Mesenchymal stem cell (in vitro differentiated cells and primary cell): ENCODE data around the gene TRPV5.

Source experiments
- DNase-seq: peaks from one replicate; pipeline ENCODE4 v3.0.0-alpha.2; 2013
- H2AFZ ChIP-seq: one replicate; pipeline ENCODE4 v1.6.1; 2013; ENCODE audit warnings: low read depth, mild to moderate bottlenecking, control low read depth, inconsistent platforms, low read length, moderate library complexity
- H2AK5ac ChIP-seq: 2 replicates; pipeline ENCODE4 v1.6.1; 2013; ENCODE audit warnings: low read length, moderate library complexity, mild to moderate bottlenecking, inconsistent platforms; ENCODE audit not compliant: severe bottlenecking
- H2BK120ac ChIP-seq: one replicate; pipeline ENCODE4 v1.6.1; 2013; ENCODE audit warnings: low read depth, mild to moderate bottlenecking, inconsistent platforms, low read length, moderate library complexity
- H2BK12ac ChIP-seq, 2 experiments: one replicate each; pipeline ENCODE4 v1.6.1; 2013; ENCODE audit warnings: inconsistent platforms in 2 of 2, low read length in 2 of 2, mild to moderate bottlenecking in 2 of 2, moderate library complexity in 2 of 2, control low read depth in 1 of 2
- H2BK15ac ChIP-seq: one replicate; pipeline ENCODE4 v1.6.1; 2013; ENCODE audit warnings: mild to moderate bottlenecking, low read depth, inconsistent platforms; ENCODE audit not compliant: poor library complexity, severe bottlenecking
- H2BK5ac ChIP-seq: 2 replicates; pipeline ENCODE4 v1.6.1; 2013; ENCODE audit warnings: low read depth, mild to moderate bottlenecking, low read length, control low read depth, inconsistent platforms; ENCODE audit not compliant: poor library complexity, severe bottlenecking
- H3K14ac ChIP-seq, 2 experiments: one replicate each; pipeline ENCODE4 v1.6.1; 2013; ENCODE audit warnings: inconsistent platforms in 2 of 2, low read length in 2 of 2, control low read depth in 1 of 2, mild to moderate bottlenecking in 1 of 2, moderate library complexity in 1 of 2
- H3K18ac ChIP-seq, 2 experiments: one replicate each; pipeline ENCODE4 v1.6.1; 2013; ENCODE audit warnings: inconsistent platforms in 2 of 2, low read length in 2 of 2, control low read depth in 1 of 2, low read depth in 1 of 2, mild to moderate bottlenecking in 1 of 2
- H3K23ac ChIP-seq, 2 experiments: one replicate each; pipeline ENCODE4 v1.6.1; 2013; ENCODE audit warnings: inconsistent platforms in 2 of 2, low read length in 2 of 2, mild to moderate bottlenecking in 2 of 2, moderate library complexity in 2 of 2, control low read depth in 1 of 2
- H3K27ac ChIP-seq: 2 replicates; pipeline ENCODE4 v1.5.1; 2013; ENCODE audit warnings: mild to moderate bottlenecking, moderate library complexity, low read length, control low read depth, inconsistent platforms; ENCODE audit not compliant: poor library complexity, severe bottlenecking
- H3K27me3 ChIP-seq, 2 experiments: 2 replicates each; pipeline versions ENCODE4 v1.6.1 to v1.7.0; 2013; ENCODE audit warnings: low read length in 2 of 2, mild to moderate bottlenecking in 2 of 2, moderate library complexity in 2 of 2, control low read depth in 1 of 2, inconsistent platforms in 1 of 2; ENCODE audit not compliant: control insufficient read depth in 1 of 2, insufficient read depth in 1 of 2
- H3K36me3 ChIP-seq, 2 experiments: 2 replicates each; pipeline versions ENCODE4 v1.6.1 to v1.7.0; 2013; ENCODE audit warnings: low read length in 2 of 2, control low read depth in 1 of 2, inconsistent platforms in 1 of 2, low read depth in 1 of 2, mild to moderate bottlenecking in 1 of 2; ENCODE audit not compliant: insufficient read depth in 2 of 2, control insufficient read depth in 1 of 2
- H3K4ac ChIP-seq, 2 experiments: one replicate each; pipeline ENCODE4 v1.6.1; 2013; ENCODE audit warnings: inconsistent platforms in 2 of 2, low read length in 2 of 2, mild to moderate bottlenecking in 2 of 2, moderate library complexity in 2 of 2, control low read depth in 1 of 2, low read depth in 1 of 2
- H3K4me1 ChIP-seq: 2 replicates; pipeline ENCODE4 v1.6.1; 2013; ENCODE audit warnings: low read depth, low read length, control low read depth; ENCODE audit not compliant: control insufficient read depth, insufficient read depth
- H3K4me2 ChIP-seq: 2 replicates; pipeline ENCODE4 v1.6.1; 2013; ENCODE audit warnings: low read length, mild to moderate bottlenecking, inconsistent platforms; ENCODE audit not compliant: poor library complexity, severe bottlenecking
- H3K4me3 ChIP-seq, 2 experiments: 2 replicates each; pipeline versions ENCODE4 v1.5.1 to v1.7.0; 2013; ENCODE audit warnings: low read length in 2 of 2, mild to moderate bottlenecking in 2 of 2, control low read depth in 1 of 2, low read depth in 1 of 2; ENCODE audit not compliant: insufficient read depth in 1 of 2
- H3K79me1 ChIP-seq: replicated peaks from 2 replicates; pipeline ENCODE4 v1.6.1; 2013; ENCODE audit warnings: mild to moderate bottlenecking, control low read depth, low read length, inconsistent platforms; ENCODE audit not compliant: poor library complexity, severe bottlenecking
- H3K9ac ChIP-seq: 2 replicates; pipeline ENCODE4 v1.7.0; 2013; ENCODE audit warnings: mild to moderate bottlenecking, low read length, moderate library complexity
- H3K9me3 ChIP-seq: 2 replicates; pipeline ENCODE4 v1.7.0; 2013; ENCODE audit warnings: mild to moderate bottlenecking, low read length; ENCODE audit not compliant: control insufficient read depth
- H4K8ac ChIP-seq: one replicate; pipeline ENCODE4 v1.6.1; 2013; ENCODE audit warnings: inconsistent platforms, mild to moderate bottlenecking, low read length, moderate library complexity
- H4K91ac ChIP-seq: one replicate; pipeline ENCODE4 v1.6.1; 2013; ENCODE audit warnings: mild to moderate bottlenecking, low read length, inconsistent platforms
- WGBS: methylation state at CpG from one replicate; pipeline ENCODE4 v1.1.7; 2013; ENCODE audit warnings: mixed read lengths; 5-methylcytosine and 5-hydroxymethylcytosine counted together

TRPV5 gene

GRCh38 chr7:142883571-142884285 is 49.8 kb downstream of the TRPV5 start:
- no peak overlapping the region for H3K4me3 ChIP-seq
- H3K9ac ChIP-seq = no peak overlapping the region
- H3K79me1 ChIP-seq = no peaks in the 10 kb centered on the region
- no peak overlapping the region for H3K23ac ChIP-seq
- no peak overlapping the region for H2BK5ac ChIP-seq
- H3K4me2 ChIP-seq = no peak overlapping the region
- no peaks in the 10 kb centered on the region for H3K9me3 ChIP-seq
- DNase-seq = no peak
- H2AK5ac ChIP-seq = no peak overlapping the region
- 63% methylated on average over 4 of the region's 7 CpGs for WGBS
- H3K4ac ChIP-seq = no peak overlapping the region
- no peak overlapping the region for H2BK12ac ChIP-seq
- H3K4me1 ChIP-seq = peaks cover 1% of the 10 kb centered on the region
- H3K36me3 ChIP-seq = no peaks in the 10 kb centered on the region
- H2BK120ac ChIP-seq = no peak overlapping the region
- no peak overlapping the region for H2BK15ac ChIP-seq
- H4K91ac ChIP-seq = no peak overlapping the region
- H3K18ac ChIP-seq = no peak overlapping the region
- no peak overlapping the region for H3K27ac ChIP-seq
- peaks cover 19 to 69% of the 10 kb centered on the region in 2 experiments for H3K27me3 ChIP-seq
- no peak overlapping the region for H4K8ac ChIP-seq
- H3K14ac ChIP-seq = no peak overlapping the region
- H2AFZ ChIP-seq = no peak overlapping the region

GRCh38 chr7:142883145-142883544 is 50.4 kb downstream of the TRPV5 start:
- no peaks in the 10 kb centered on the region for H3K79me1 ChIP-seq
- H2BK12ac ChIP-seq = no peak overlapping the region
- H3K9ac ChIP-seq = no peak overlapping the region
- no peak for DNase-seq
- no peak overlapping the region for H2BK5ac ChIP-seq
- H4K91ac ChIP-seq = no peak overlapping the region
- no peak overlapping the region for H3K4ac ChIP-seq
- no peak overlapping the region for H2AFZ ChIP-seq
- no peaks in the 10 kb centered on the region for H3K36me3 ChIP-seq
- H4K8ac ChIP-seq = no peak overlapping the region
- no peak overlapping the region for H3K14ac ChIP-seq
- no peak overlapping the region for H2AK5ac ChIP-seq
- no peak overlapping the region for H2BK15ac ChIP-seq
- H3K27ac ChIP-seq = no peak overlapping the region
- no peaks in the 10 kb centered on the region for H3K9me3 ChIP-seq
- peaks cover 1% of the 10 kb centered on the region for H3K4me1 ChIP-seq
- no peak overlapping the region for H3K4me3 ChIP-seq
- peaks cover 19 to 73% of the 10 kb centered on the region in 2 experiments for H3K27me3 ChIP-seq
- no peak overlapping the region for H3K4me2 ChIP-seq
- 89% methylated on average over 10 of the region's 10 CpGs for WGBS
- no peak overlapping the region for H2BK120ac ChIP-seq
- H3K23ac ChIP-seq = no peak overlapping the region
- H3K18ac ChIP-seq = no peak overlapping the region

- Histone ChIP-seq H3K18ac (no peak overlapping the region), H2BK15ac (no peak overlapping the region), H3K4me1 (peaks cover 1% of the 10 kb centered on the region), H3K4me2 (no peak overlapping the region), H2BK5ac (no peak overlapping the region), H3K9me3 (no peaks in the 10 kb centered on the region), H3K4me3 (no peak overlapping the region), H2AK5ac (no peak overlapping the region), H3K27ac (no peak overlapping the region), H4K8ac (no peak overlapping the region), H3K36me3 (no peaks in the 10 kb centered on the region), H2BK120ac (no peak overlapping the region), H3K23ac (no peak overlapping the region), H3K9ac (no peak overlapping the region), H2AFZ (no peak overlapping the region), H3K79me1 (no peaks in the 10 kb centered on the region), H4K91ac (no peak overlapping the region), H2BK12ac (no peak overlapping the region), H3K4ac (no peak overlapping the region), H3K27me3 (peaks cover 19 to 81% of the 10 kb centered on the region in 2 experiments), H3K14ac (no peak overlapping the region)
- WGBS = 81% methylated on average over 5 of the region's 5 CpGs
- DNase-seq = no peak
These were observed 51.2 kb downstream of the TRPV5 start for GRCh38 chr7:142882338-142882678.

- peaks cover 1% of the 10 kb centered on the region for H3K4me1 ChIP-seq
- no peak for DNase-seq
- H4K91ac ChIP-seq = no peak overlapping the region
- no peak overlapping the region for H3K4me2 ChIP-seq
- H3K27me3 ChIP-seq = peaks cover 19 to 83% of the 10 kb centered on the region in 2 experiments
- H3K36me3 ChIP-seq = no peaks in the 10 kb centered on the region
- no peak overlapping the region for H3K9ac ChIP-seq
- H3K14ac ChIP-seq = no peak overlapping the region
- H3K79me1 ChIP-seq = no peaks in the 10 kb centered on the region
- H2BK120ac ChIP-seq = no peak overlapping the region
- no peak overlapping the region for H4K8ac ChIP-seq
- 94% methylated on average over 7 of the region's 9 CpGs for WGBS
- H3K18ac ChIP-seq = no peak overlapping the region
- H3K4me3 ChIP-seq = no peak overlapping the region
- H2AFZ ChIP-seq = no peak overlapping the region
- no peak overlapping the region for H2AK5ac ChIP-seq
- no peak overlapping the region for H3K23ac ChIP-seq
- no peak overlapping the region for H3K27ac ChIP-seq
- H2BK5ac ChIP-seq = no peak overlapping the region
- H2BK15ac ChIP-seq = no peak overlapping the region
- no peak overlapping the region for H2BK12ac ChIP-seq
- H3K4ac ChIP-seq = no peak overlapping the region
- no peaks in the 10 kb centered on the region for H3K9me3 ChIP-seq
These were observed 51.8 kb downstream of the TRPV5 start for GRCh38 chr7:142881586-142882337.
